ENCODE results near the gene LHX6.
A peak's percentile ranks its signal among the peaks of the same experiment; 100 is the strongest.

LHX6 gene

GRCh38 chr9:122217640-122218039, 11.1 kb downstream of the LHX6 start:
- Histone ChIP-seq H3K27ac (ENCODE audit: low read depth, low read length) (no peak overlapping the region), H3K4me1 (ENCODE audit: control insufficient read depth in 5 of 5, insufficient read depth in 5 of 5, low read length in 5 of 5) (peaks cover 8 to 41% (median 35%) of the 10 kb centered on the region in 5 donors), H3K9ac (ENCODE audit: low read length in 5 of 5) (no peak overlapping the region), H3K36me3 (ENCODE audit: control insufficient read depth in 5 of 5, insufficient read depth in 5 of 5, low read length in 5 of 5) (peaks cover 0 to 7% (median 0%) of the 10 kb centered on the region in 5 donors), H3K9me3 (ENCODE audit: control insufficient read depth in 5 of 5, low read length in 5 of 5) (no peaks in the 10 kb centered on the region), H3K4me3 (ENCODE audit: low read depth in 1 of 5, low read length in 5 of 5) (no peak overlapping the region), H3K27me3 (ENCODE audit: control insufficient read depth in 5 of 5, insufficient read depth in 4 of 5, low read length in 5 of 5) (peaks cover 58 to 83% (median 80%) of the 10 kb centered on the region in 5 donors)

DNA sequence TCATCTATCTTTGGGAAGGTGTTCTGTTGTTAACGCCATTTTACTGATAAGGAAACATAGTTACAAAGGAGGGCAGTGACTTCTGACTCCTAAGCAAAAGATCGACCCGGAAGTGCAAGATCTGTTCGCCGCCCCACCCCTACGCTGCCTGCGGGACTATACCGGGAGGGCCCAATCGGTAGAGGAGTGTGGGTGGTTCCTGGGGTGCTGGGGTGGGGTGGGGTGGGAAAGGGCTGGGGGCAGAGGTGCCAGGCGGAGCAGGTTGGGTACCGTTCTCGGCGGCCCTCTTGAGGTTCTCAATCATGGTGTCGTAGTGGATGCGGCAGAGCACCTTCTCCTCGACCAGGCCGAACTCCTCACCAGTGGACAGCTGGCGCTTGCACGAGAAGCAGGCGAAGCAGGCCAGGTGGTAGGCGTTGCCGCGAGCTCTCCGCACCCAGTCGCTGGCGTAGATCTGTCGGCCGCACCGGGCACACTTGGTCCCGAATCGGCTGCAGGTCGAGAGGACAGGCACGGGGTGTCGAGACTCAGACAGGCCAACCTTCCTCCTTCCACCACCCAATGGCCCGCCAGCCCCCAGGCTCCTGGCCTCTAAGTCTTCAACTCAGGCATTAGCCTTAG, 11.8 kb downstream of the LHX6 start:
- H3K27me3 ChIP-seq (ENCODE audit: control insufficient read depth in 5 of 5, insufficient read depth in 4 of 5, low read length in 5 of 5), result peaks cover 52 to 84% (median 81%) of the 10 kb centered on the region in 5 donors
- H3K9me3 ChIP-seq (ENCODE audit: control insufficient read depth in 5 of 5, low read length in 5 of 5), result no peaks in the 10 kb centered on the region
- no peak overlapping the region for H3K9ac ChIP-seq (ENCODE audit: low read length in 5 of 5)
- no peak overlapping the region for H3K4me3 ChIP-seq (ENCODE audit: low read depth in 1 of 5, low read length in 5 of 5)
- H3K4me1 ChIP-seq (ENCODE audit: control insufficient read depth in 5 of 5, insufficient read depth in 5 of 5, low read length in 5 of 5), result peaks cover 7 to 37% (median 34%) of the 10 kb centered on the region in 5 donors
- H3K27ac ChIP-seq (ENCODE audit: low read depth, low read length), result no peak overlapping the region
- H3K36me3 ChIP-seq (ENCODE audit: control insufficient read depth in 5 of 5, insufficient read depth in 5 of 5, low read length in 5 of 5), result peaks cover 0 to 7% (median 0%) of the 10 kb centered on the region in 5 donors

GRCh38 chr9:122216138-122216797, 12.5 kb downstream of the LHX6 start:
- H3K4me1 ChIP-seq (ENCODE audit: control insufficient read depth in 5 of 5, insufficient read depth in 5 of 5, low read length in 5 of 5), result peaks cover 7 to 35% (median 32%) of the 10 kb centered on the region in 5 donors

GRCh38 chr9:122215663-122216062, 13.1 kb downstream of the LHX6 start:
- H3K27ac ChIP-seq (ENCODE audit: low read depth, low read length), result no peak overlapping the region

More at GRCh38 chr9:122216138-122216797, 12.5 kb downstream of the LHX6 start:
- Histone ChIP-seq H3K9ac (ENCODE audit: low read length in 5 of 5) (no peak overlapping the region), H3K27me3 (ENCODE audit: control insufficient read depth in 5 of 5, insufficient read depth in 4 of 5, low read length in 5 of 5) (peaks cover 46 to 82% (median 78%) of the 10 kb centered on the region in 5 donors), H3K27ac (ENCODE audit: low read depth, low read length) (no peak overlapping the region), H3K9me3 (ENCODE audit: control insufficient read depth in 5 of 5, low read length in 5 of 5) (no peaks in the 10 kb centered on the region), H3K4me3 (ENCODE audit: low read depth in 1 of 5, low read length in 5 of 5) (no peak overlapping the region), H3K36me3 (ENCODE audit: control insufficient read depth in 5 of 5, insufficient read depth in 5 of 5, low read length in 5 of 5) (peaks cover 0 to 7% (median 0%) of the 10 kb centered on the region in 5 donors)

DNA sequence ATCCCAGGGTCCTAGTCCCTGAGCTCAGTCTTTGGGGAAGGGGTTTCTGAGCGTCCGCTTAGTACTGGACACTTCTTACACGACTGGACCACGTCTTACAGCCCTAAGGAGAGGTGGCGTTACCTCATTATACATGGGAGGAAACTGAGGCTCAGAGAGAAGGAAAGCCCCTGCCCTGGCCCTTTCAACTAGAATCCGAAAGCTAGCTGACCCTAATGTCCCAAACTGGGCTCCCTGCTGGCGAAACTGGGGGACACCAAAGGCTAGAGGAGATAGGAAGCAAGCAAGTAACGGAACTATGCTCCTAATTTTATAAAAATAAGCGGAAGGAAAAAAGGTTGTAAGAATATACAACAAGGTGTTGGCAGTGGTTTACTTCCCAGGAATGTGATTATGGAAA, 14.2 kb downstream of the LHX6 start:
- Histone ChIP-seq H3K27me3 (ENCODE audit: control insufficient read depth in 5 of 5, insufficient read depth in 4 of 5, low read length in 5 of 5) (peaks cover 32 to 64% (median 60%) of the 10 kb centered on the region in 5 donors), H3K4me1 (ENCODE audit: control insufficient read depth in 5 of 5, insufficient read depth in 5 of 5, low read length in 5 of 5) (peaks cover 1 to 25% (median 22%) of the 10 kb centered on the region in 5 donors), H3K9ac (ENCODE audit: low read length in 5 of 5) (no peak overlapping the region), H3K27ac (ENCODE audit: low read depth, low read length) (no peak overlapping the region), H3K36me3 (ENCODE audit: control insufficient read depth in 5 of 5, insufficient read depth in 5 of 5, low read length in 5 of 5) (peaks cover 0 to 7% (median 0%) of the 10 kb centered on the region in 5 donors), H3K9me3 (ENCODE audit: control insufficient read depth in 5 of 5, low read length in 5 of 5) (no peaks in the 10 kb centered on the region), H3K4me3 (ENCODE audit: low read depth in 1 of 5, low read length in 5 of 5) (peak overlapping the region in 1 of 5 donors; percentile 45)

More at GRCh38 chr9:122215663-122216062, 13.1 kb downstream of the LHX6 start:
- Histone ChIP-seq H3K36me3 (ENCODE audit: control insufficient read depth in 5 of 5, insufficient read depth in 5 of 5, low read length in 5 of 5) (peaks cover 0 to 7% (median 0%) of the 10 kb centered on the region in 5 donors), H3K27me3 (ENCODE audit: control insufficient read depth in 5 of 5, insufficient read depth in 4 of 5, low read length in 5 of 5) (peaks cover 42 to 76% (median 72%) of the 10 kb centered on the region in 5 donors), H3K4me3 (ENCODE audit: low read depth in 1 of 5, low read length in 5 of 5) (no peak overlapping the region), H3K9ac (ENCODE audit: low read length in 5 of 5) (no peak overlapping the region), H3K4me1 (ENCODE audit: control insufficient read depth in 5 of 5, insufficient read depth in 5 of 5, low read length in 5 of 5) (peaks cover 7 to 35% (median 32%) of the 10 kb centered on the region in 5 donors), H3K9me3 (ENCODE audit: control insufficient read depth in 5 of 5, low read length in 5 of 5) (no peaks in the 10 kb centered on the region)

DNA sequence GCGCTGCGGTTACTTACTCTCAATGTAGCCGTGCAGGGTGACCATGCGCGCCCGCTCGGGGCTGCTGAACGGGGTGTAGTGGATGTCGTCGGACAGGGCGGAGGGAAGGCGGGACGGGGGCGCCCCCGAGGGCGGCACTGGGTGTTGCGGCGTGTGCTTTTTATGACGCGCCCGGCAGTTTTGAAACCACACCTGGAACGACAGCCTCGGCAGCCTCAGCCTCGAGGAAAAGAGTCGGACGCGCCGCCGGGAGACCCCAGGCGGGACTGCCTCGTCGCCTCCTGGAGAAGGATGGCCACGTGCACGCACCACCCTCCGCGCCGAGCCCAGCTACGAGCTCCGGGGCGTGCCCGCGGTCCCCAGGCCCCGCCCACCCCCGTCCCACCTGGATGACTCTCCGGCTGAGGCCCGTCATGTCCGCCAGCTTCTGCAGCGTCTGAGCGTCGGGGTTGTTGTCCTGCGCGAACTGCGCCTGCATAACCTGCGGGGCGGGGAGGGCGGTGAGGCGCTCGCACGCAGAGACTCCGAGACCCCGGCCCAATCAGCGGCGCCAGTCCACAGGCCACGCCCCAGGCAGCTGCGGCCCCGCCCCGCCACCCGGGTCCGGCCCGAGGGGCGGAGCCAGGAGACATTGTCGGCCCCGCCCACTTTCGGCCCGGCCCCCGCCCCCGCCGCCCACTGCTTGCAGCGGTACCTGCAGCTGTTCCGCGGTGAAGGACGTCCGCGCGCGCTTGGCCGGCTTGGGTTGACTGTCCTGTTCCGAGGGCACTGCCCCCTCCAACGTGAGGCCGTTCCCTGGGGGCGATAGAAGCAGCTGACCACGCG, 15.0 kb downstream of the LHX6 start:
- no peak overlapping the region for H3K9ac ChIP-seq (ENCODE audit: low read length in 5 of 5)
- H3K4me1 ChIP-seq (ENCODE audit: control insufficient read depth in 5 of 5, insufficient read depth in 5 of 5, low read length in 5 of 5), result peaks cover 0 to 18% (median 15%) of the 10 kb centered on the region in 5 donors
- peaks cover 28 to 59% (median 53%) of the 10 kb centered on the region in 5 donors for H3K27me3 ChIP-seq (ENCODE audit: control insufficient read depth in 5 of 5, insufficient read depth in 4 of 5, low read length in 5 of 5)
- peaks cover 0 to 9% (median 0%) of the 10 kb centered on the region in 5 donors for H3K36me3 ChIP-seq (ENCODE audit: control insufficient read depth in 5 of 5, insufficient read depth in 5 of 5, low read length in 5 of 5)
- no peaks in the 10 kb centered on the region for H3K9me3 ChIP-seq (ENCODE audit: control insufficient read depth in 5 of 5, low read length in 5 of 5)
- no peak overlapping the region for H3K27ac ChIP-seq (ENCODE audit: low read depth, low read length)
- H3K4me3 ChIP-seq (ENCODE audit: low read depth in 1 of 5, low read length in 5 of 5), result peak overlapping the region in 2 of 5 donors; percentile 29 to 45

DNA sequence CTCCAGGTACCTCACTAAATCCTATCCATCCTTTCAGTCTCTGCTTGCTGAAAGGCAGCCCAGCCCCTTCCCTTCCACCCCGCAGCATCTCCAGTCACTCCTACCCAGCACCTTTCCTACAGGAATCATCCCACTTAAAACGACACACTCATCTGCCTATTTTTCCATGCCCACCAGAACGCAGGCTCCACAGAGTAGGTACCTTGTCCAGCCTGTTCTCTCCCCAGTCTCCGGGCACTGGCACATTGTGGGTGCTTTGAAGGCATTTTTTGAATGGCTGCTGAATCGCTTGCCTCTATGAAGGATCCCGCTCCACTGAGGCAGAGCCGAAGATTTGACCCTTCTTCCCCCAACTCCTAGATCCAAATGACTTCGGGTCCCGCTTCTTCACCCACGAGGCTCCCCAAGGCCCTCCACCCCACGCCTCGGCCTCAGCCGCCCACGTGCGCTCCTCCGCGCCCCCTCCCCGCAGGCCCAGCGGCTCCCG, 15.6 kb downstream of the LHX6 start:
- peaks cover 0 to 9% (median 0%) of the 10 kb centered on the region in 5 donors for H3K36me3 ChIP-seq (ENCODE audit: control insufficient read depth in 5 of 5, insufficient read depth in 5 of 5, low read length in 5 of 5)
- H3K27me3 ChIP-seq (ENCODE audit: control insufficient read depth in 5 of 5, insufficient read depth in 4 of 5, low read length in 5 of 5), result peaks cover 23 to 53% (median 47%) of the 10 kb centered on the region in 5 donors
- peaks cover 0 to 13% (median 10%) of the 10 kb centered on the region in 5 donors for H3K4me1 ChIP-seq (ENCODE audit: control insufficient read depth in 5 of 5, insufficient read depth in 5 of 5, low read length in 5 of 5)
- H3K9ac ChIP-seq (ENCODE audit: low read length in 5 of 5), result no peak overlapping the region
- no peaks in the 10 kb centered on the region for H3K9me3 ChIP-seq (ENCODE audit: control insufficient read depth in 5 of 5, low read length in 5 of 5)
- H3K27ac ChIP-seq (ENCODE audit: low read depth, low read length), result no peak overlapping the region
- peak overlapping the region in 1 of 5 donors; percentile 45 for H3K4me3 ChIP-seq (ENCODE audit: low read depth in 1 of 5, low read length in 5 of 5)

- no peak overlapping the region for H3K9ac ChIP-seq (ENCODE audit: low read length in 5 of 5)
- H3K4me3 ChIP-seq (ENCODE audit: low read depth in 1 of 5, low read length in 5 of 5), result no peak overlapping the region
- H3K27ac ChIP-seq (ENCODE audit: low read depth, low read length), result no peak overlapping the region
- no peaks in the 10 kb centered on the region for H3K9me3 ChIP-seq (ENCODE audit: control insufficient read depth in 5 of 5, low read length in 5 of 5)
- H3K36me3 ChIP-seq (ENCODE audit: control insufficient read depth in 5 of 5, insufficient read depth in 5 of 5, low read length in 5 of 5), result peaks cover 0 to 9% (median 0%) of the 10 kb centered on the region in 5 donors
- peaks cover 0 to 13% (median 9%) of the 10 kb centered on the region in 5 donors for H3K4me1 ChIP-seq (ENCODE audit: control insufficient read depth in 5 of 5, insufficient read depth in 5 of 5, low read length in 5 of 5)
- peaks cover 18 to 53% (median 41%) of the 10 kb centered on the region in 5 donors for H3K27me3 ChIP-seq (ENCODE audit: control insufficient read depth in 5 of 5, insufficient read depth in 4 of 5, low read length in 5 of 5)
Measured at GRCh38 chr9:122212473-122213004, 16.2 kb downstream of the LHX6 start.

- Histone ChIP-seq H3K4me3 (ENCODE audit: low read depth in 1 of 5, low read length in 5 of 5) (no peak overlapping the region), H3K27me3 (ENCODE audit: control insufficient read depth in 5 of 5, insufficient read depth in 4 of 5, low read length in 5 of 5) (peaks cover 18 to 34% (median 23%) of the 10 kb centered on the region in 5 donors), H3K4me1 (ENCODE audit: control insufficient read depth in 5 of 5, insufficient read depth in 5 of 5, low read length in 5 of 5) (peaks cover 0 to 21% (median 12%) of the 10 kb centered on the region in 5 donors), H3K27ac (ENCODE audit: low read depth, low read length) (no peak overlapping the region), H3K9ac (ENCODE audit: low read length in 5 of 5) (no peak overlapping the region), H3K36me3 (ENCODE audit: control insufficient read depth in 5 of 5, insufficient read depth in 5 of 5, low read length in 5 of 5) (peaks cover 0 to 15% (median 0%) of the 10 kb centered on the region in 5 donors), H3K9me3 (ENCODE audit: control insufficient read depth in 5 of 5, low read length in 5 of 5) (no peaks in the 10 kb centered on the region)
Measured at GRCh38 chr9:122209451-122209850, 19.3 kb downstream of the LHX6 start.
